Spleen (tissue), 11 donors: ENCODE measurements around the gene HSPA9. TPM values are rescaled to one million over a fixed set of nuclear protein-coding genes. Genes with fewer than 3 reads are reported as not detected.
"Not testable (repeated sequence)": the region's sequence is repeated elsewhere in the genome, so short reads cannot be mapped to it uniquely, and the experiment has no call there.

Experiments
- DNase-seq: peaks from one replicate; pipeline ENCODE4 v3.0.0-alpha.2; 2020
- H3K27ac ChIP-seq, 8 donors: fragments of 200-600 bp; sonication (generic) in 7 of 8; 1 replicate in 4 of 8; 2 replicates in 4 of 8; pipeline versions ENCODE4 v1.5.0 to v1.8.0; 2016 to 2021; ENCODE audit warnings: inconsistent platforms in 4 of 8, mild to moderate bottlenecking in 4 of 8, moderate library complexity in 1 of 8
- H3K27me3 ChIP-seq, 7 donors: fragments of 200-600 bp; sonication (generic) in 6 of 7; replicated peaks in 1 of 7; 1 replicate in 4 of 7; 2 replicates in 3 of 7; pipeline versions ENCODE4 v1.5.0 to v1.8.0; 2016 to 2021; ENCODE audit warnings: inconsistent platforms in 3 of 7, mild to moderate bottlenecking in 1 of 7
- H3K36me3 ChIP-seq, 6 donors: fragments of 200-600 bp; sonication (generic) in 5 of 6; 1 replicate in 4 of 6; 2 replicates in 2 of 6; pipeline versions ENCODE4 v1.5.0 to v1.8.0; 2016 to 2021; ENCODE audit warnings: inconsistent platforms in 2 of 6
- H3K4me1 ChIP-seq, 6 donors: fragments of 200-600 bp; sonication (generic) in 5 of 6; 1 replicate in 3 of 6; 2 replicates in 3 of 6; pipeline versions ENCODE4 v1.5.0 to v1.8.0; 2016 to 2021; ENCODE audit warnings: inconsistent platforms in 3 of 6
- H3K4me3 ChIP-seq, 8 donors: fragments of 200-600 bp; sonication (generic) in 7 of 8; 1 replicate in 4 of 8; 2 replicates in 4 of 8; pipeline versions ENCODE4 v1.5.0 to v1.8.0; 2016 to 2021; ENCODE audit warnings: inconsistent platforms in 4 of 8, mild to moderate bottlenecking in 4 of 8, moderate library complexity in 2 of 8
- H3K9me3 ChIP-seq, 8 donors: fragments of 200-600 bp; sonication (generic) in 7 of 8; 1 replicate in 4 of 8; 2 replicates in 4 of 8; pipeline versions ENCODE4 v1.5.0 to v1.8.0; 2016 to 2021; ENCODE audit warnings: inconsistent platforms in 4 of 8
- CTCF ChIP-seq, 11 experiments: fragments of 200-600 bp in 7 of 11; fragments of 450-650 bp in 4 of 11; sonication (generic) in 4 of 11; IDR thresholded peaks in 8 of 11; conservative IDR thresholded peaks in 3 of 11; 1 replicate in 7 of 11; 2 replicates in 4 of 11; pipeline versions ENCODE4 v1.4.0 to v1.8.0; 2016 to 2021; ENCODE audit warnings: antibody characterized with exemption in 11 of 11, inconsistent platforms in 4 of 11, mild to moderate bottlenecking in 1 of 11
- POLR2A ChIP-seq, 3 donors: fragments of 450-650 bp; IDR thresholded peaks; one replicate each; pipeline ENCODE4 v1.5.1; 2017; ENCODE audit warnings: antibody characterized with exemption in 3 of 3, mild to moderate bottlenecking in 1 of 3
- POLR2AphosphoS5 ChIP-seq, 3 donors: sonication (generic); formaldehyde crosslinking; IDR thresholded peaks; one replicate each; pipeline ENCODE4 v1.5.1; 2017; ENCODE audit warnings: antibody characterized with exemption in 3 of 3
- WGBS, 5 donors: extraction: QIAGEN DNeasy Blood & Tissue Kit in 3 of 5; methylation state at CpG; one replicate each; pipeline versions ENCODE4 v1.1.5 to v1.1.7; 2013 to 2018; 5-methylcytosine and 5-hydroxymethylcytosine counted together
- intact Hi-C: fragments of 100-400 bp; cut with DNase I; formaldehyde crosslinking; loops from one replicate; pipeline ENCODE4 v1.15.0; 2023; ENCODE audit warnings: low total_unique reads
- polyA plus RNA-seq, 3 donors: library from polyadenylated mRNA; stranded (reverse); fragments of 200-250 nt; gene quantifications; one replicate each; pipeline ENCODE4 v1.2.1, GENCODE V29; 2013
- total RNA-seq, 7 donors: library from RNA; depleted of rRNA in 3 of 7; stranded (reverse); fragments of >200 nt in 3 of 7; fragmentation: NEBNext Ultra II Directional in 4 of 7; extraction: Animal tissue kit (Norgen Biotek cat#: 25700) in 4 of 7; gene quantifications; one replicate each; pipeline versions ENCODE4 v1.1.0 to v1.2.1, GENCODE V29; 2016 to 2021
- donor health status: healthy with polysubstance abuse.
- donor health status: DM: no; HTN: no; CAD: no; lungs with moderate emphysema.
- donor health status: DM: no; HTN: no; CAD: no.
- donor health status: Bipolar disorder and iron deficiency.
- donor health status: healthy.
- donor health status: DM: no; HTN: no; CAD: no.
- donor health status: DM: yes; HTN: yes; CAD: no.

The HSPA9 gene
- total and polyA plus RNA-seq, 10 donors, result 50.4 to 187 (median 140) TPM

GRCh38 chr5:138517437-138517836, 57.8 kb downstream of the HSPA9 start:
- 96 to 98% (median 97%) methylated on average over 4 of the region's 4 CpGs for WGBS, 5 donors
- TF ChIP-seq POLR2AphosphoS5 (IDR thresholded peaks at IDR 0.05) (no peak), POLR2A (IDR thresholded peaks at IDR 0.05) (no peak), CTCF (IDR thresholded peaks at IDR 0.05 in 8 of 11, conservative IDR thresholded peaks at IDR 0.05 in 3 of 11) (no peak)
- Histone ChIP-seq H3K4me1 (peaks cover 7 to 36% (median 15%) of the 10 kb centered on the region in 6 donors), H3K36me3 (peaks cover 9 to 71% (median 60%) of the 10 kb centered on the region in 6 donors), H3K27me3 (no peaks in the 10 kb centered on the region), H3K27ac (no peak overlapping the region), H3K4me3 (no peak overlapping the region), H3K9me3 (no peaks in the 10 kb centered on the region)
- no peak for DNase-seq
- intact Hi-C loops, result no loop called here

GRCh38 chr5:138515556-138516245, 59.5 kb downstream of the HSPA9 start:
- Histone ChIP-seq H3K36me3 (peaks cover 9 to 87% (median 70%) of the 10 kb centered on the region in 6 donors), H3K27me3 (no peaks in the 10 kb centered on the region), H3K9me3 (no peaks in the 10 kb centered on the region), H3K4me3 (no peak overlapping the region), H3K27ac (no peak overlapping the region), H3K4me1 (peaks cover 2 to 18% (median 5%) of the 10 kb centered on the region in 6 donors)
- 87 to 95% (median 95%) methylated on average over 3 of the region's 3 CpGs for WGBS, 5 donors
- intact Hi-C loops, result no loop called here
- TF ChIP-seq POLR2A (IDR thresholded peaks at IDR 0.05) (no peak), POLR2AphosphoS5 (IDR thresholded peaks at IDR 0.05) (no peak), CTCF (IDR thresholded peaks at IDR 0.05 in 8 of 11, conservative IDR thresholded peaks at IDR 0.05 in 3 of 11) (no peak)
- no peak for DNase-seq

- no peak overlapping the region for H3K27ac ChIP-seq
- whole genome bisulfite sequencing, 5 donors, result 82 to 100% (median 95%) methylated on average over 1 of the region's 1 CpG
- H3K9me3 ChIP-seq, result no peaks in the 10 kb centered on the region
- no peak for TF ChIP-seq CTCF (IDR thresholded peaks at IDR 0.05 in 8 of 11, conservative IDR thresholded peaks at IDR 0.05 in 3 of 11)
- TF ChIP-seq POLR2AphosphoS5 (IDR thresholded peaks at IDR 0.05), result no peak
- no peak for TF ChIP-seq POLR2A (IDR thresholded peaks at IDR 0.05)
- no peaks in the 10 kb centered on the region for H3K27me3 ChIP-seq
- no peak overlapping the region for H3K4me3 ChIP-seq
- H3K36me3 ChIP-seq, result peaks cover 9 to 99% (median 87%) of the 10 kb centered on the region in 6 donors
- H3K4me1 ChIP-seq, result peaks cover 0 to 6% (median 0%) of the 10 kb centered on the region in 6 donors
- intact Hi-C loops, result no loop called here
- no peak for DNase-seq
Measured at GRCh38 chr5:138514021-138514420, 61.2 kb downstream of the HSPA9 start.

- intact Hi-C loops, result no loop called here
- H3K9me3 ChIP-seq, result no peaks in the 10 kb centered on the region
- 77 to 85% (median 78%) methylated on average over 3 of the region's 3 CpGs for WGBS, 5 donors
Measured at GRCh38 chr5:138508958-138509357, 66.2 kb downstream of the HSPA9 start.

DNA sequence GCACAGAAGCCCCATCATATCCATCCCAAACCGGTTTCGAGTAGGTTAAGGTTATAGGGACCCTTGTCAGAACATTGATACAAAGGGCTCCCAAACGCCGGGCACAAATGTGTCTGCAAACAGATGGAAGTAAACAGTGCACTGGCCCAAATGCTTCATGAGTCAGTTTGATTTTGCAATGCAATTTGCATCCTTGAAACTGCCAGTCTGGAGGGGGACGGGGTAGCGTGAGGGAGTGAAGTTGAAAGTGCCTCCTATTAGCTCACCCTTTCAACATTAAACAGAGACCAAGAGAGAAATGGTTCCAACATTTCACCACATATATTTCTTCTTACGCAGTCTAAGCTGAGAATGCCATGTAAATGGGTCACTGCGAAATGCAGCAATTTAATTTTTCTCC, 67.7 kb downstream of the HSPA9 start:
- H3K36me3 ChIP-seq, result peaks cover 0 to 75% (median 53%) of the 10 kb centered on the region in 6 donors
- H3K27ac ChIP-seq, DNase-seq, H3K4me3 ChIP-seq, intact Hi-C loops, H3K9me3 ChIP-seq, H3K27me3 ChIP-seq, H3K4me1 ChIP-seq: not testable (repeated sequence)
- WGBS, 5 donors, result 68 to 87% (median 78%) methylated on average over 8 of the region's 8 CpGs

More at GRCh38 chr5:138508958-138509357, 66.2 kb downstream of the HSPA9 start:
- Histone ChIP-seq H3K27me3 (no peaks in the 10 kb centered on the region), H3K36me3 (peaks cover 2 to 89% (median 68%) of the 10 kb centered on the region in 6 donors), H3K4me1 (peaks cover 0 to 2% (median 0%) of the 10 kb centered on the region in 6 donors), H3K27ac (no peak overlapping the region), H3K4me3 (no peak overlapping the region)
- TF ChIP-seq POLR2AphosphoS5 (IDR thresholded peaks at IDR 0.05) (no peak), POLR2A (IDR thresholded peaks at IDR 0.05) (no peak), CTCF (IDR thresholded peaks at IDR 0.05 in 8 of 11, conservative IDR thresholded peaks at IDR 0.05 in 3 of 11) (no peak)
- DNase-seq, result no peak
